Peyer's patch (tissue), 4 donors: Measurements from ENCODE around the gene TPRN. TPM values are rescaled to one million over a fixed set of nuclear protein-coding genes. Genes with fewer than 3 reads are reported as not detected.

Experiments used
- DNase-seq, 3 donors: peaks; one replicate each; pipeline ENCODE4 v3.0.0-alpha.2; 2017 to 2019
- H3K27ac ChIP-seq, 4 donors: fragments of 200-600 bp; sonication (generic); one replicate each; pipeline ENCODE4 v1.5.1; 2016 to 2019
- H3K27me3 ChIP-seq, 2 donors: fragments of 200-600 bp; sonication (generic); one replicate each; pipeline ENCODE4 v1.5.1; 2019
- H3K36me3 ChIP-seq, 3 donors: fragments of 200-600 bp; sonication (generic); one replicate each; pipeline ENCODE4 v1.5.1; 2016 to 2019
- H3K4me1 ChIP-seq, 4 donors: fragments of 200-600 bp; sonication (generic); one replicate each; pipeline ENCODE4 v1.5.1; 2016 to 2019
- H3K4me3 ChIP-seq, 4 donors: fragments of 200-600 bp; sonication (generic); 1 replicate in 3 of 4; 2 replicates in 1 of 4; pipeline ENCODE4 v1.5.1; 2016 to 2019; ENCODE audit warnings: mild to moderate bottlenecking in 1 of 4
- H3K9me3 ChIP-seq, 4 donors: fragments of 200-600 bp; sonication (generic); one replicate each; pipeline ENCODE4 v1.5.1; 2016 to 2019; ENCODE audit warnings: mild to moderate bottlenecking in 1 of 4
- CTCF ChIP-seq, 6 experiments: fragments of 450-650 bp in 4 of 6; fragments of 200-600 bp in 2 of 6; sonication (generic) in 1 of 6; IDR thresholded peaks; one replicate each; pipeline ENCODE4 v1.5.1; 2017 to 2019; ENCODE audit warnings: antibody characterized with exemption in 6 of 6, mild to moderate bottlenecking in 3 of 6, moderate library complexity in 1 of 6
- POLR2A ChIP-seq, 2 donors: fragments of 450-650 bp; IDR thresholded peaks; one replicate each; pipeline ENCODE4 v1.5.1; 2017; ENCODE audit warnings: antibody characterized with exemption in 2 of 2, mild to moderate bottlenecking in 2 of 2, moderate library complexity in 2 of 2
- total RNA-seq, 4 donors: library from RNA; depleted of rRNA; stranded (reverse); fragments of >200 nt; gene quantifications; one replicate each; pipeline ENCODE4 v1.1.0, GENCODE V29; 2016

TPRN gene
- total RNA-seq, 4 donors from 2014 or later, result 28.1 to 167 (median 130) TPM

GRCh38 chr9:137149942-137150616 is 50.5 kb downstream of the TPRN start:
- TF ChIP-seq POLR2A (IDR thresholded peaks at IDR 0.05) (no peak), CTCF (IDR thresholded peaks at IDR 0.05) (no peak)
- H3K27ac ChIP-seq, result no peak overlapping the region
- no peaks in the 10 kb centered on the region for H3K36me3 ChIP-seq
- no peaks in the 10 kb centered on the region for H3K27me3 ChIP-seq
- H3K4me1 ChIP-seq, result no peaks in the 10 kb centered on the region
- no peak overlapping the region for H3K4me3 ChIP-seq
- DNase-seq, result no peak
- H3K9me3 ChIP-seq, result no peaks in the 10 kb centered on the region

DNA sequence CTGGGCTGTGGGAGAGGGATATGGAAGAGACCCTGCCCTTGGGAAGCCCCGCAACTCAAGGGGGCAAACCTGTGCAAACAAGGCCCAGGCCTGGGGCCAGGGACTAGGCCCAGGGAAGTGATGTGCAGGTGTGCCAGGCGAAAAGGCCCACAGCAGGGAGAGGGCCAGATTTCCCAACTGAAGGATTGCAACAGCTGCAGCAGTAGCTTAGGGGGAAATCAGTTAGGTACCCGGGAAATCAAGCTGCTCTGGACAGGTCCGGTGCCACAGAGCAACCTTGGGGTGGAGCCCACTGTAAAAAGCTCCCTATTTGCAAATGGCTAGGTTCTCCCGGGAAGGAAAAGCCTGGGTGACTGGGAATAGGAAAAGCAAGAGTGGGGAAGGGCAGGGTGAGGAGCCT is 51.2 kb downstream of the TPRN start:
- Histone ChIP-seq H3K36me3 (no peaks in the 10 kb centered on the region), H3K4me3 (no peak overlapping the region), H3K9me3 (no peaks in the 10 kb centered on the region), H3K27ac (no peak overlapping the region), H3K4me1 (no peaks in the 10 kb centered on the region), H3K27me3 (no peaks in the 10 kb centered on the region)
- no peak for DNase-seq
- no peak for TF ChIP-seq POLR2A (IDR thresholded peaks at IDR 0.05)
- no peak for TF ChIP-seq CTCF (IDR thresholded peaks at IDR 0.05)

- H3K9me3 ChIP-seq, result no peaks in the 10 kb centered on the region
- H3K4me3 ChIP-seq, result no peak overlapping the region
- DNase-seq, result no peak
- no peak overlapping the region for H3K27ac ChIP-seq
- TF ChIP-seq CTCF (IDR thresholded peaks at IDR 0.05) (no peak), POLR2A (IDR thresholded peaks at IDR 0.05) (no peak)
- H3K36me3 ChIP-seq, result no peaks in the 10 kb centered on the region
- no peaks in the 10 kb centered on the region for H3K27me3 ChIP-seq
- no peaks in the 10 kb centered on the region for H3K4me1 ChIP-seq
Observed at GRCh38 chr9:137148661-137149060, 51.9 kb downstream of the TPRN start.

- no peak overlapping the region for H3K27ac ChIP-seq
- DNase-seq, result no peak
- no peaks in the 10 kb centered on the region for H3K36me3 ChIP-seq
- H3K27me3 ChIP-seq, result no peaks in the 10 kb centered on the region
- TF ChIP-seq POLR2A (IDR thresholded peaks at IDR 0.05) (no peak), CTCF (IDR thresholded peaks at IDR 0.05) (no peak)
- H3K4me3 ChIP-seq, result no peak overlapping the region
- H3K9me3 ChIP-seq, result no peaks in the 10 kb centered on the region
- H3K4me1 ChIP-seq, result no peaks in the 10 kb centered on the region
Observed at GRCh38 chr9:137148242-137148641, 52.3 kb downstream of the TPRN start.

DNA sequence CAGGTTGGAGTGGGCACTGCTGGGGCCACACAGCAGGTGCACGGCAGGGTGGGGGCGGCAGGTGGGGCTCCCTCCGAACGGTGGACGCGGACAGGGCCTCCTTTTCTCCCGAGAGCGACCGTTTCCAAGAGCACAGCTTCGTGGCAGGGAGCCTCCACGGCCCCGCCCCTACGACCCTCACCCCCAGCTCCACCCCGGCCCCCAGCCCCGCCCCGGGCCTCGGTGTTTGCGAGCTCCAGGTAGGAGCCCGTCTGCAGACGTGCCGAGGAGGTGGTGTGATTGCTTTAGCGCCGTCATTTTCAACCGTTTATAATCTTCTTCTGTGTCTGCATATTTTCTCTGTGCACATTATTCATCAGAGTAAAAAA is 52.8 kb downstream of the TPRN start:
- H3K9me3 ChIP-seq, result no peaks in the 10 kb centered on the region
- no peak for TF ChIP-seq POLR2A (IDR thresholded peaks at IDR 0.05)
- TF ChIP-seq CTCF (IDR thresholded peaks at IDR 0.05), result no peak
- H3K4me3 ChIP-seq, result no peak overlapping the region
- no peaks in the 10 kb centered on the region for H3K4me1 ChIP-seq
- DNase-seq, result no peak
- H3K27ac ChIP-seq, result no peak overlapping the region
- no peaks in the 10 kb centered on the region for H3K36me3 ChIP-seq
- no peaks in the 10 kb centered on the region for H3K27me3 ChIP-seq
